ENCODE results near the gene KCNJ4.

KCNJ4 gene

DNA sequence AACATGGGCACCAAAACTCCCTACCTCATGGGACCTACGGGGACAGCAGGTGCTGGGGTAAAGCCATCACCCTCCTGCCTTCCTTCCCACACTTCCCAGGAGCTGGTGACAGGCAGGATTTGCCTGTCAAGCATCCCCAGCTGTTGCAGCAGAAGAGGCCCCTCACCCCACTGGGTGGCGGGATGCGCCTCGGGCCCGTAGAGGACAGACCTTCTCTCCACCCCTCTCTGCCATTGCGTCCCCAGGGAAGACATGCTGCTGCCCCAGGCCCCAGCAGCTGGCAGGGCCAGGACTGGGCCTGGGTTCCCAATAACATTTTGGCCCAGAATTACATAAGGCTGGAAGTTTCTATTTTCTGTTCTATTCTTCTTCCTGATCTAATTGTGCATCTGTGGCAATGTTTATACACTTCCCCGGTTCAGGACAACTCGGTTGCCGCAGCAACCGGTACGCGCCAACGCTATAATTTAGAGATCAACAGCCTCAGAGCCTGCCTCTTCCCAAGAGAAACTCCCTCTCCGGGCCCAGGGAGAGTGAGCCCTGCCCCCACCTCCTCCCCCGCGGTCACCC is 25.4 kb downstream of the KCNJ4 start:
- no peak for DNase-seq

DNA sequence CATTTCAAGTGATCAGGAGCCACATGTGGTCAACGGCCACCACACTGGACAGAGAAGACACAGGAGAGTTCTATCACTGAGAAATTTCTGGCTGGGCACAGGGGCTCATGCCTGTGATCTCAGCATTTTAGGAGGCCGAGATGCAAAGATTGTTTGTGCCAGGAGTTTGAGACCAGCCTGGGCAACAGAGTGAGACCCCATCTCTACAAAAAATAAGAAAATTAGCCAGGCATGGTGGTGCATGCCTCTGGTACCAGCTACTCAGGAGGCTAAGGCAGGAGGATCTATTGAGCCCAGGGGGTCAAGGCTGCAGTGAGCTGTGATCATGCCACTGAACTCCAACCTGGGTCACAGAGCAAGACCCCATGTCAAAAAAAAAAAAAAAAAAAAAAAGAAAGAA is 26.3 kb downstream of the KCNJ4 start:
- no peak for DNase-seq

DNA sequence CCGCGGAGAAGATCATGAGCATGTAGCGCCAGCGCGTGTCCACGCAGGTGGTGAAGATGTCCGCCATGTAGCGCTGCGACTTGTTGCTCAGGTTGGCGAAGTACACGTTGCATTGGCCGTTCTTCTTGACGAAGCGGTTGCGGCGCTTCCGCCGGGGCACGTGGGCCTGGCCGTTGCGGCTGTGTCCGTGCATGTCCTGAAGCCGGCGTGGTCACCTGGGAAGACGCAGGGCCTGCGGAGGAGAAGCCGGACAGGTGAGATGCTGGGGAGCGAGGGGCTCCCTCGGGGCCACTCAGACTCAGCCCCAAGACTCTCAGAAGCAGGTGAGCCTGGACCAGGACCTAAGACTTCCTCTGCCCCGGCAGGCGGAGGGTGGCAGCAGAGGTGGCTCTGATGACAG is 27.1 kb downstream of the KCNJ4 start:
- no peak for DNase-seq

DNA sequence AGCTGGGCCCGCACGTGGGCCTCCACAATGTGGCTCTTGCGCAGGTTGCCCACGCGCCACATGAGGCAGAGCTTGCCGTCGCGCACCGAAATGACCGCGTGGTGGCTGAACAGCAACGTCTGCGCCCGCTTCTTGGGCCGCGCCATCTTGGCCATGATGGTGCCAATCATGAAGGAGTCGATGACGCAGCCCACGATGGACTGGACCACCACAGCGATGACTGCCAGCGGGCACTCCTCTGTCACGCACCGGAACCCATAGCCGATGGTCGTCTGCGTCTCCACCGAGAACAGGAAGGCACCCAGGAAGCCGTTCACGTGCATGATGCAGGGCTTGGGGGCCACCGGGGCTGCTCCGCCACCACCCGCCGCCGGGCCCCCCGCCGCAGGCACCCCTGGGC is 27.5 kb downstream of the KCNJ4 start:
- no peak for DNase-seq

DNA sequence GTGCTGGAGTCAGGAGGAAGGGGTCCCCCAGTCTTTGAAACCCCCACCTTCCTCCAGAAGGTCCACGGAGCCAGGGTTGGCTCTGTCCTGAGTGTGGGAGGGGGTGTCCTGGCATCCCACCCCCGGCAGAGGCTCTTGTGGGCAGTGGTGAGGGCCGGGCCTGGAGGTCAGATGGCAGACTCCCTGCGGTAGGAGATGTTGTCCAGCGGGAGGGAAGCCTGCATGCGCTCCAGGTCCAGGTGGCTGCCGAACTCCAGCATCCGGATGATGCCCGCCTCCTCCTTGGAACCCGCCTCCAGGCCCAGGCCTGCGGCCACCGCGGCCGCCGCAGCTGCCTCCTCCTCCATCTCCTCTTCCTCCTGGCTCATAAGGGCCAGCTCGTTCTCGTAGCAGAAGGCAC is 28.4 kb downstream of the KCNJ4 start:
- no peak for DNase-seq

DNA sequence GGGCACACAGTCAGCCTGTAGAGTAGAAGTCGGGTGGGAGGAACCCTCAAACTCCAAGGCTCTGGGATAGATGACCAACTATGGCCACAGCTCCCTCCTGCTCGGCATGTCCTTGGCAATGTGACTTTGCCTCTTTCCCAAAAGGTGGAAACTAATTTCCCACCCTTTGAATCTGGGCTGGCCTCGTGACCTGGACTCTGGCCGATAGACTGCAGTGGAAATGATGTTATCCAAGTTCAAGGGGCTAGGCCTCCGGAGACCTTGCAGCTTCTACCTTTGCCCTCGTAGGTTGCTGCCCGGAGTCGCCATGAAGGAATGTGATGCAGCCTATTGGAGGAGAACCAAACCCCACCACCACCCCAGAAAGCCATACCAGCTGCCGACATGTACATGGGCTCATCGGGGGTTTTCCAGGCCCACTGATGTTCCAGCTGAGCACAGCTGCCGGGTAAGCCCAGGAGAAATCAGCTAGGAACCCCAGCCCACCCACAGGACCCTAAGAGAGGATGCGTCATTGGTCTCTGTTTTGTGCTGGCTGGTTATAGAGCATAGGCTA is 30.4 kb downstream of the KCNJ4 start:
- DNase-seq: no peak

DNA sequence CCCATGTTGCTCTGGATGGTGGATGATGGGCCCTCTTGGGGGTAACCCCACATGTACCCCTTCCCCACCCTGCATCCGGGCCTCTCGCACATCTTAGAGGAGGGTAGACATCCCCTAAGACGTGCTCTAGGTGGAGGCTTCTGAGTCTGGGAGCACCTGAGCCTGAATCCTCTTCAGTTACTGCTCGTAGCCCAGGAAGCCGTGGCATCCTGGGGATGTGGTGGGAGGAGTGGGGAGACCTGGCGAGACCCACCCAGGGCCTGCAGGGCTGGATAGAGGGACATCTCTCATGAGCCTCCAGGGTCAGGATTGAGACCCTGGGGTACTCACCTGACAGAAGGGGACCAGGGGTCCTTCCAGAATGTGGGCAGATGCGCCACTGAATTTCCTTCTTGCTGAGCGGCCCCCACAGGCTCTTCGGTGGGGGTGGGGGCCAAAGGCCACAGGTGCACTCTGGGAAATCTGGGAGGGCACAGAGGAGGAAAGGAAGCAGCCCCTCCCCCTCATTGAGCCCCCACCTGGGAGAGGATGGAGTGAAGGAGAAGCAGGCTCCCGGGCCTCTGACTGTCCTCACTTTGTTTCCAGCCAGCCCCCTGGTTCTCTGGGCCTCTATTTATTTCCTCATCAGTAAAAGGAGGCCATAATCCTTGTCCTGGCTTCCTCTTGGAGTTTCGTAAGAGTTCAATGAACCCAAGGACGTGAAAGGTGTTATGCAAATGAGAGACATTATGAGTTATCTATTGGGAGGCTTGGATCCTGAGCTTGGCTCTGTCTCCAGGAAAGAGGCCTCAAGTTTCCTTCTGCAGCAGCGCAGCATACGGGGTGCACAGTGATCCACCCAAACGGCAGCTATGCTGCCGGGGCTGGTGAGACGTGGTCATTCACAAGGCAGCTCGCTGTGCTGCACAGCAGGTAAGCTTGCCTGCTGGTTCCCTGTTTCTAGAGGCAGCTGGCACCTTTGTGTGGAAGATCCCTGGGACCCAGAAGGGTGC is 31.2 kb downstream of the KCNJ4 start:
- no peak for DNase-seq

DNA sequence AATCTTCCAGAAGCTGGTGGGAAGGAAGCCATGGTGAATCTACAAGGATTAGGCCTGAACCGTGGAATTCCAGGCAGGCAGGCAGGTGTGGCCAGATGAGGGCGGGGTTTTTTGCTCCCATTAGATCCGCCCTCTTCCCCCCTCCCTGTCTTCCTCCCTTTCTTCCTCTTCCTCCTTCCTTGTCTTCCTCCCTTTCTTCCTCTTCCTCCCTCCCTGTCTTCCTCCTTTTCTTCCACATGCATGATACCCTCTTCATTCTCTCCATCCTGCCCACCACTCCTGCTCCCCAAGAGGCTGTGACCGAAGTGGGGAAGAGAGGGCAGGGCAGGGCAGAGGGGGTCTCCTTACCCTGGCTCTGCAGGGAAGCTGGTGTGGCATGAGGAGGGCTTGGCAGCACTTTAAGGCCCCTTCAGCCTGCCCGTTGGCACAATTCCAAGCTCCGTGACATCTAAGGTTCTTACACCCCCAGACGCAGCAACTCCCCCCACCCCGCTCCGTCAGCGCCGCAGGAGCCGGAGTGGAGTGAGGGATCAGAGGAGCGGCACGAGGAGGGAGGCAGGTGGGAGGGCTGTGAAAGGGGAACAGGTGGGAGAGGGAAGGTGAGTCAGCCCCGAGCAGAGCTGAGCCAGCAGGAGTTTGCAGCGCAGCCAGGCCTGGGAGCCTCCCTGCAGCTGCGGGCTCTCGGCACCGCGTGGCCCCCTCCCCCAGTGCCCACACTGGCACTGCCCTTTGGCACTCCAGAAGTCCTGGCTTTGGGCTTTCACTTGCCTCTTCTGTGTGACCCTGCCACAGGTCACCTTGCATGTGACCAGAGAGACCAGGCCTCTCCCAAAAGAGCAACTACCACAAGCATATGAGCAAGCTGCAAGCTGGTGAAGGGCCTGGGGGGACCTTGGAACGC is 32.1 kb downstream of the KCNJ4 start:
- no peak for DNase-seq

DNA sequence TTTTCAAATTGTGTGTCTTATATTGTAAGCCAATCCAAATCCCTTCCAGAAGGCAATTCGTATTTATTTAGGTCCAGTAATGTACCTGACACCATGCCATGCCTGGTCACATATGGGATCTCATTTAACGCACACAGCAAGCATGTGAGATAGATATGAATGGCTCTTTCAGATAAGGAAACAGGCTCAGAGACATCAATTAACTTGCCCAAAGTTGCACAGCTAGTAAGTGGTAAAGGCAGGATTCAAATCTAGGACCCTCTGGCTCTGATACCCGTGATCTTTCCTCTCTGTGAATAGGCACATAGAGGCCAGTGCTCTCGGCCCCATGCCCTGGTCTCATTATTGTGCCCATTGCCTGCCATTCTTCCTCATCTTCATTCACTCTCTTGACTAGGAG is 34.3 kb downstream of the KCNJ4 start:
- no peak for DNase-seq

DNA sequence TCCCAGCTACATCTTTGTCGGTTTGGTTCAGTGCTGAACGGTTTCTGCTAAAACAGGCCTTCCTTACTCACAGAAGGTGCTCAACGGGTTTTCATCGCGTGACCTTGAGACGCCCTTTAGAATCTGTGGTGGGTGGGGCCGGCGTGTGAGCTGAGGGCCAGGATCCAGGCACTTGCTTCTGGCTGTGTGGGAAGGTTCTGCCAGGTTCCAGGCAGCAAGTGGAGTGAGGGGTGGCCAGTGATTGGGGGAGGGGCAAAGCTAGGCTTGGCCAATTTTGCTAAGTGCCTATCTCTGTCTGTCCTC is 35.2 kb downstream of the KCNJ4 start:
- DNase-seq: no peak

DNA sequence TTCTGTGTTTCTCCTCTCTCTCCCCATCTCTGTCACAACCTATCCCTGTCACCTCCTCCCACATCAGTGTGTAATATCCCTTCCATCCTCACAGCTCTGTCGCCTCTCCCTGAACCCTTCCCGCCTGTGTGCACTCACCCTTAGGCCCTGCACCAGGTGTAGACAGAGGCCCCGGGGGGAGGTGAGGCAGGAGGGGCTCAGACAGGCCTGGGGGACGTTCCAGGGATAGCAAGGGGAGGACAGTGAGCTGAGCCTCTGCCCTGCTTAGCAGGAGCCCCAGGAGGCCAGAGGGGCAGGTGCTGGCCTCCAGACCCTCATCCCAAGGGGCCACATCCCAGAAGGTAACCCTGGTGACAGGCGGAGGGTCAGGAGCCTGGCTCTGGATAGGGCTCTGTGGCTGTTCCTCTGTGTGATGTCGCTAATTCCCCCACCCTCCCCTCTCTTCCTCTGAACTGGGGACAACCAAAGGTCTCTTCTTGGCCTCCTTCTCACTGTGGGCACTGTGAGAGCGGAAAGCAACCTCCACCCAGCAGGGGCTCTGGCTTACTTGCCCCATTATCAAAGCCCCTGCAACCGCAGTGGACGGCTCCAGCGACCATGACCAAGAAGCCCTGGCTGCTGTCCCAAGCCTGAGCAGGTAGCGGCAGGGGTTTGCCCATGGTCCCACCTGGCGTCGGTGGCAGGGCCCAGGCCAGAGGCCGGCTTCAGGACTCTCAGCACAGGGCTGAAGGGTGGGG is 35.7 kb downstream of the KCNJ4 start:
- DNase-seq: no peak

DNA sequence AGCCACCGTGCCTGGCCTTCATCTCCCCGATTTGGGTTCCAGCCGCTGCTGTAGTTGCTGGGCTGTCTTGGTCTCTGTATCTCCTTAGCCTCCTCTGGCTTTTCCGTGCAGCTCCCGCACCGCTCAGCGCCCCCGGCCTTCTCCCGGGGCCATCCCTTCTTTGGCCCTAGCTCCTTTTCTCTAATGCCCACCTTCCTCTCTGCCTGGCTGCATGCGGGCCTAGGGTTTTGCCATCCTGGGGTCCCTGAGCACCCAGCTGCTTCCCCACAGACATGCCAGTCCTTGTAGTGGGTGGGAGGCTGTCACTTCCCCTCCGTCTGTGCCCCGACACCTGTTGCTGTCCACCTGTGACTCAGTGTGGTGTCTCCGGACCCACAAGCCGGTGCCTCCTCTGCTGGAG is 36.4 kb downstream of the KCNJ4 start:
- DNase-seq: no peak

DNA sequence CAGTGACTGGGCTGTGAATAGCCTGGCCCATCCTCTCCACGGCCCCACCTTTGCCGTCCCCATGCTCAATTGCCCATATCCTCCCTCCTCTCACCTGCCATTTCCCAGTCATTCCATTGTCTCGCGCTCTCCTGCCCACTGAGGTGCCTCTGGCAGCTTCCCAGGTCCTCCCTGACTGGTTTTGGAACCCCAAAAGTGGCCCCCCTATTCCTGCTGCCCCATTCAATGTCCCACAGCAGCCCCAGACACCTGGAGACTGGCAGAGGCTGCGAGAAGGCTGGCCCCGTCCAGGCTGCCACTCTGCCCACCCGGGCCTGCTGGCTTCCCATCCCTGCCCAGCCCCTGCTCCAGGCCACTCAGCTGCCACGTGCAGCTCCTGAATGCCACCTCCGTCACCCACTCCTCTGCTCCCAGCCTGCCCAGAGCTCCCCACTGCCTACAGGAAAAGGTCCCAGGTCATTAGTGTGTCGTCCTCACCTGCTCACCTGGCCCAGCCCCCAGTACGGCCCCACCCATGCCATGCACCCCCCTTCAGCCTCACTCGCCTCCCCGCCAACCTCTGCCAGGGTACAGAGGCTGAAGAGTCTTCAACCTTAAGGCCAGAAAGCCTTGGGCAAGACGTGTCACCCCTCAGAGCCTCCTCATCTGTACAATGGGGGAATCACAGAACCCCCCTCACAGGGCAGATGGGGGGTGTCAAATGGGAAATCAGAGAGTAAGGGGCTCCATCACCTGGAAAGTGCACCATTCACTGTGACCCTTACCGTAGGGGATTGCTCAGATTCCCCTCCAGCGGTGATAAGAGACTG is 37.5 kb downstream of the KCNJ4 start:
- no peak for DNase-seq

DNA sequence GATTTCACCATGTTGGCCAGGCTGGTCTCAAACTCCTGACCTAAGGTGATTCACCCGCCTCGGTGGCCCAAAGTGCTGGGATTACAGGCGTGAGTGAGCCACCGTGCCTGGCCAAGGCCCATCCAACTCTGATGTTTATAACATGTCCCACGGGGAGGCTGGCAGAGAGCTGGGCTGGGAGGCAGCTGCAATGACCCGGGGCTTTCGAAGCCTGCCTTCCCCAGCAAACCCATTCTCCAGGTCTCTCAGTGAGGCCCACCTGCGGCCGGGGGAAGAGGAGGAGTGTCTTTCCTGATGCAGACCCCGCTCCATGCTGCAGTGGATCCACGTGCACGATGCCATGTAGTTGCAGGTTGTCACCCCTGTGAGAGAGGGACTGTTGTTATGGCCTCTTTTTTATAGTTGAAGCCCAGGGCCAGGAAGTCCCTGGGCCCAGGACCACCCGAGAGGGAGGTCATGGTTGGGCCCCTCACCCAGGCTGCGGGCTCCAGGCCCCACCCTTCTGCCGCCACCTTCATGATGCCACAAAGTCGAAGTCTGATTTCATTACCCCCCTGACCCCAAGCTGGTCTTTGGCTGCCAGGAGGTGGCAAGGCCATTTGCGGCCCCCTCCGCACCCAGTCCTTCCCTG is 38.3 kb downstream of the KCNJ4 start:
- DNase-seq: no peak

DNA sequence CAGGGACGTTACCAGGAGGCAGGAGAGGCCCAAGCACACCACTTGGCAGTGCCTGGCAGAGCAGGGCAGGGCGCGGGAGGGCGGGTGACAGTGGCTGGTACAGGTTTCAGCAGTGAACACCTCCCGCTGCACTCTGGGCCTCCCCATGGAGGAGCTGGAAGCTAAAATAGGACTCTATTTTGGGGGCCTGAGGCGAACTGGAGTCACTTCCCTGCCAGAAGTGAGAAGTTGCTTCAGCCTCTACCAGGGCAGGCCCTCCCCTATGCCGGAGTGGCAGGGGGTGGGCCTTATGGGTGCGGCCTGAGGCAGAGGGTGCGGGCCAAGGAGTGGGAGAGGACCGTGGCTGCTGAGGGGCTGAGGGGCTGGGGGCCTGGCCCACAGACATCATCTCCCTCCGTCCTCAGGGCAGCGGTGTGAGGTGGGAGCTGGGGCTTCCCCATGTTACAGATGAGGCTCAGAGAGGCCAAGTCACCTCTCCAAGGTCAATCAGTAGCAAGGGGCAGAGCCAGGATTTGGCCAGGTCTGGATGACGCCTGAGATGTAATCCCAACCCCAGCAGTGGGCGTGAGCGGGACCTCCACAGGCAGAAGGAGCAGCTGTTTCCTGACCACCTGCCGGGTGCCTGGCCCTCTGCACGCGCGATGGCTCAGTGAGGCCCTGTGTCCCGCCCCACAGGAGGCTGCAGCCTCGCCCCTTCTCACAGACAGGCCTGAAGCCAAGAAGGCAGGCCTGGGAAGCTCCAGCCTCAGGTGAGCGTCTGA is 39.3 kb downstream of the KCNJ4 start:
- no peak for DNase-seq

DNA sequence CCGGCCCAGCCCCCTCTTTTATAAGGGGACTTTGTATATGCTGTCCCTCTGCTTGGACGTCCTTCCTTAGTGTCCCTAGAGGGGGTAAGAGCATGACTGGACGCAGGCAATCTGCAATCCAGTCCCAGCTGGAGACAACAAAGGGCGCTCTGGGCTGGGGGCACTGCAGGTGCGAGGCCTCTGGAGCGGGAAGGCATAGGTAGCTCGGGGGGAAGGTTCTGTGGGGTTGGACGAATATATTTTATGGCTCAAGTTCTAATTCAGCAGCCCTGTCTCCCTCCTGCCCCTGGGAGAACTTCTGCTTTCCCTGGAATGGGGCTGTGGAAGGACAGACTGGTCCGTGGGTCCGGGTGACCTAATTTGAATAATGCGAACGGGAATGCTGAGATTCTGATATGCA is 40.0 kb downstream of the KCNJ4 start:
- no peak for DNase-seq

DNA sequence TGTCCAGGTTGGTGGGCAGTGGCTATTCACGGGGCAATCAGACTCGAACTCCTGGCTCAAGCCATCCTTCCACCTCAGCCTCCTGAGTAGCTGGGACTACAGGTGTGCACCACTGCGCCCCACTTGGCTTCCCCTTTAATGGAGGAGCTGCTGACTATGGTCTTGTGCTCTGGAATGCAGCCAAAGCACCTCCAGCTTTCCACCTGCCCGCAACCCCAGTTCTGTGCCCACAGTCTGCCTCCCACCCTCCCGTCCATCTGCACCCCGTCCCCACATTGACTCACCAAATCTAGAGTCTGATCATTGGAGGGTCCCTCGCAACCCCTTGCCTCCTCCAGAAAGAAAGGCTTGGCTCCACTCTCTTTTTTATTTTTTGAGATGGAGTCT is 41.0 kb downstream of the KCNJ4 start:
- no peak for DNase-seq

DNA sequence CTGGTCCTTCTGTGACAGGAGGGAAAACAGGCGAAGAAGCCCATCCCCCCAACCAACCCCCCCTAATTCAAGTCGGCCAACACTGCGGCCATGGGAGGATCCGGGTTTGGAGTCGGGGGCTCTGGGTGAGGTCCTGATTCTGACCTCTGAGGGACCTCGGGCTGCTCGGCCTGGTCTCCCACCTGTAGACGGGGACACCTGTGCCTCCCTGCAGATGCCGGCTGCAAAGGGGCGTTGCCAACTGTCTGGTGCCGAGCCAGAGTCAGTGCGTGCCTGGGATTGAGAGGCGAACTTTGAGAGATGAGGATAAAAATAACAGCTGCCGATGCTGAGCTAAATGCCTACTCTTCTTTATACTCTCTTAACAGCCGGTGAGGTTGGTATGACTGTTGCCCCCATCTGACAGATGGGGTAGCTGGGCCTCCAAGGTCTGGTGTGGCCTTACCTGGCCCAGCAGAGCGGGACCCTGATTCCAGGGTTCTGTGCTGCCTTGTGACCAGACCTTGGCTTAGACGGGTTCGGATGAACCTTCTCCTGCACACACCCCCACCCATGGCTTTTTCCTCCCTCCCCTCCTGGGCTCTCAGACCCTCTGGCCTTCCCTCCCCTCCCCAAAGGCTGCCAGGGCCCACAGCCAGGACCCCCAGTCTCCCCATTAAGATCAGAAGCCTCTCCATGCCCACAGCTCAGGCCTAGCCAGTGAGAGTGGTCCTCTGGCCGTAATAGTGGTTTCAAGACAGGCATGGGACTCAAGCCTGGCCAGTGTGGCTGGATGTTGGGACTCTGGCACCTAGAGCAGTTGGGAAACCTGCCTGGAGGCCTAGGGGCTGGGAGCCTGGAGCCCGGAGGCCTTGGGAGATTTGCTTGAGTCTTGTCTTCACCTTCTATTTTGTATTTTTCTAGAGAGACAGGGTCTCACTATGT is 41.7 kb downstream of the KCNJ4 start:
- no peak for DNase-seq

DNA sequence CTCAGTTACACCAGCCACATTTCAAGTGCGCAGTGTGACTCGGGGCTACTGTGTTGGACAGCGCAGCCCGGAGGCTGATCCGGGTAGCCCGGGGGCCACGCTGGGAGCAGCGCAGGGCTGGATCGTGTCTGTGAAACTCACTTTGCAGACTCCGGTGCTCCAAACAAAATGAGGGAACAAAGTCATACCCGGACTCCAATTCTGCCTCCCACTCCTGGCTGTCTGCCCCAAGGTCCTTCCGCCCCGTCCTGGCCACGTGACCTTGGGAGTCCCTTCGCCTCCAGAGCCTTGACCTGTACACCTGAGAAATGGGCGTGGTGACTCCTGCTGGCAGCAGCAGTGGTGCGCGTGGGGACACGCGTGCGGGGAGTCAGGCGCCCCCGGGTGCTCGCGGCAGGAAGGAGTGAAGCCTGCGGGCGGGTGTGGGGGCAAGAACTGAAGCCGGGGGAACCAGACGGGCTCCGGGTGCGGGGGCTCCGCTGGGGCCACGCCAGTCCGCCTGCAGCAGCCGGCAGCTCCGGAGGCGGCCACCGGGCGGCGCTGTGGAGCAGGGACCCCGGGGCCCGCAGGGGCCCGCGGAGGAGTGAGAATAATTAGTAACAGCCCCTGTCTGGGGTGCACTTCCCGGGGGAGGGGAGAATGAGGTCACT is 42.4 kb downstream of the KCNJ4 start:
- DNase-seq: peak; percentile 50

Measured in stimulated activated CD4-positive, alpha-beta T cell treated with anti-CD3 and anti-CD28 coated beads, Interleukin-15, amount 100 ng/mL, for 24 hours (primary cell).